ENCODE measurements around the gene RNF213.

The RNF213 gene

DNA sequence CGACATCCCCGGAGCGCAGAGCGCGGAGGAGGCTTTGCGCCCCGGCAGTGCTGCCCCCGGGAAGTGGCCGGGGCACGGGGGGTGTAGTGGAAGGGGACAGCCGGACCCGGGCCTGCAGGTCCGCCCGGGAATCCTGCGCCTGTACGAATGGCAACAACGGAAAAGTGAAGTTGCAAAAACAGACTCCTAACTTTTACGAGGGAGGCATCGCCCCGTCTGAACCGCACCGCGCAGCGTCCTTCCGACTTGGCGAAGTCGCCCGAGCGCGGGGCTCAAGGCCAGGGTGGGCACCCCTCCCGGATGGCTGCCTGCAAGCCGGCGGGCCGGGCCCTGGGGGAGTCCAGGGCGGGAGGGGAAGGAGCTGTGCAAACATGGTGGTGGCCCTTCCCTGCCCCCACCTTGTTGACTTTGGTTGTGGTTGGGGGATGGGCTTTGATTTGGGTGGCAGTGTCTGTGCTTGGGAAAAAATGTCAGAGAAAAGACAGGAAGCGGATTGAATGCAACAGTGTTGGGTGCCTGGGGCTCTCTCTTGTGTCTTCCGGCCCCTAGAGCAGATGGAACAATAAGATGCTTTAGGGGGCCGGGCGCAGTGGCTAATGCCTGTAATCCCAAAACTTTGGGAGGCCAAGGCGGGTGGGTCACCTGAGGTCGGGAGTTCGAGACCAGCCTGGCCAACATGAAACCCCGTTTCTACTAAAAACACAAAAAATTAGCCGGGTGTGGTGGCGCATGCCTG lies 675 bp downstream of the RNF213 start:
- 3% methylated on average over 45 of the region's 45 CpGs for WGBS
- Histone ChIP-seq H2BK15ac (ENCODE audit: low read depth, poor library complexity, severe bottlenecking) (peak overlapping the region; percentile 29), H3K4me1 (ENCODE audit: control insufficient read depth, insufficient read depth, low read depth, low read length) (peaks cover 36% of the 10 kb centered on the region), H3K4me2 (ENCODE audit: low read length, poor library complexity, severe bottlenecking) (peak overlapping the region; percentile 88), H2AK5ac (ENCODE audit: low read length, severe bottlenecking) (peak overlapping the region; percentile 64), H3K27ac (ENCODE audit: low read length, poor library complexity, severe bottlenecking) (peak overlapping the region; percentile 69), H2BK5ac (ENCODE audit: low read depth, low read length, poor library complexity, severe bottlenecking) (peak overlapping the region; percentile 22), H4K8ac (ENCODE audit: low read length) (peak overlapping the region; percentile 95), H2BK12ac (ENCODE audit: low read length in 2 of 2) (no peak overlapping the region), H4K91ac (ENCODE audit: low read length) (peak overlapping the region; percentile 92), H3K4ac (ENCODE audit: low read depth in 1 of 2, low read length in 2 of 2) (peak overlapping the region; percentile 94 to 97), H3K9ac (ENCODE audit: low read length) (peak overlapping the region; percentile 95), H3K23ac (ENCODE audit: low read length in 2 of 2) (peak overlapping the region; percentile 23 to 66), H2BK120ac (ENCODE audit: low read depth, low read length) (peak overlapping the region; percentile 97), H3K9me3 (ENCODE audit: control insufficient read depth, low read length) (no peaks in the 10 kb centered on the region), H3K14ac (ENCODE audit: low read length in 2 of 2) (peak overlapping the region; percentile 79 to 95), H2AFZ (ENCODE audit: low read depth, low read length) (no peak overlapping the region), H3K4me3 (ENCODE audit: insufficient read depth in 1 of 2, low read depth in 1 of 2, low read length in 2 of 2) (peak overlapping the region; percentile 82 to 88), H3K18ac (ENCODE audit: low read depth in 1 of 2, low read length in 2 of 2) (peak overlapping the region; percentile 76 to 99), H3K27me3 (ENCODE audit: control insufficient read depth in 1 of 2, insufficient read depth in 1 of 2, low read length in 2 of 2) (no peaks in the 10 kb centered on the region), H3K36me3 (ENCODE audit: control insufficient read depth in 1 of 2, insufficient read depth in 2 of 2, low read depth in 1 of 2, low read length in 2 of 2) (peaks cover 14 to 19% of the 10 kb centered on the region in 2 experiments), H3K79me1 (replicated peaks; ENCODE audit: low read length, poor library complexity, severe bottlenecking) (peaks cover 24% of the 10 kb centered on the region)
- peak; percentile 60 for DNase-seq

DNA sequence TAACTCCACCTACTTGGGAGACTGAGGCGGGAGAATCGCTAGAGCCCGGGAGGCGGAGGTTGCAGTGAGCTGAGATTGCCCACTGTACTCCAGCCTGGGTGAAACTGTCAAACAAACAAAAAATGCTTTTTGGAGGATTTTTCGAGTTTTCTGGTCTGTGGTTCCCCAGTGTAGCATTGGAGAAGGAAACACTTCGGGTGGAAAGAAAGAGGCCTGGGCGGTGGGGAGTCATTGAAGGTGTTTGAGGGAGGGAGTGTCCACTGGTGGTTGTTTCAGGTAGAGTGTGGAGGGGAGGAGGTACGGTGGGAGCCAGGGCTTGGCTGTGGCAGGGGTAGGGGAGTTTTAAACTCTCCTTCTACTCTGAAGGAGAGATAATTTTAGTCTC lies 1.2 kb downstream of the RNF213 start:
- Histone ChIP-seq H3K14ac (ENCODE audit: low read length in 2 of 2) (no peak overlapping the region), H3K27ac (ENCODE audit: low read length, poor library complexity, severe bottlenecking) (peak overlapping the region; percentile 35), H4K8ac (ENCODE audit: low read length) (no peak overlapping the region), H4K91ac (ENCODE audit: low read length) (peak overlapping the region; percentile 73), H3K4me2 (ENCODE audit: low read length, poor library complexity, severe bottlenecking) (peak overlapping the region; percentile 88), H3K4me3 (ENCODE audit: insufficient read depth in 1 of 2, low read depth in 1 of 2, low read length in 2 of 2) (peak overlapping the region; percentile 82 to 88), H3K9ac (ENCODE audit: low read length) (peak overlapping the region; percentile 95), H3K9me3 (ENCODE audit: control insufficient read depth, low read length) (no peaks in the 10 kb centered on the region), H2BK5ac (ENCODE audit: low read depth, low read length, poor library complexity, severe bottlenecking) (no peak overlapping the region), H3K27me3 (ENCODE audit: control insufficient read depth in 1 of 2, insufficient read depth in 1 of 2, low read length in 2 of 2) (no peaks in the 10 kb centered on the region), H3K4ac (ENCODE audit: low read depth in 1 of 2, low read length in 2 of 2) (peak overlapping the region in 1 of 2 experiments; percentile 67), H2BK120ac (ENCODE audit: low read depth, low read length) (peak overlapping the region; percentile 97), H3K79me1 (replicated peaks; ENCODE audit: low read length, poor library complexity, severe bottlenecking) (peaks cover 24% of the 10 kb centered on the region), H3K18ac (ENCODE audit: low read depth in 1 of 2, low read length in 2 of 2) (peak overlapping the region in 1 of 2 experiments; percentile 58), H3K36me3 (ENCODE audit: control insufficient read depth in 1 of 2, insufficient read depth in 2 of 2, low read depth in 1 of 2, low read length in 2 of 2) (peaks cover 14 to 23% of the 10 kb centered on the region in 2 experiments), H2BK15ac (ENCODE audit: low read depth, poor library complexity, severe bottlenecking) (no peak overlapping the region), H2BK12ac (ENCODE audit: low read length in 2 of 2) (no peak overlapping the region), H3K23ac (ENCODE audit: low read length in 2 of 2) (no peak overlapping the region), H2AFZ (ENCODE audit: low read depth, low read length) (no peak overlapping the region), H2AK5ac (ENCODE audit: low read length, severe bottlenecking) (peak overlapping the region; percentile 53), H3K4me1 (ENCODE audit: control insufficient read depth, insufficient read depth, low read depth, low read length) (peaks cover 36% of the 10 kb centered on the region)
- no peak for DNase-seq
- 41% methylated on average over 8 of the region's 8 CpGs for WGBS

- 77% methylated on average over 3 of the region's 3 CpGs for WGBS
- peak overlapping the region in 1 of 2 experiments; percentile 88 for H3K4me3 ChIP-seq (ENCODE audit: insufficient read depth in 1 of 2, low read depth in 1 of 2, low read length in 2 of 2)
- H2BK120ac ChIP-seq (ENCODE audit: low read depth, low read length), result no peak overlapping the region
- H2BK5ac ChIP-seq (ENCODE audit: low read depth, low read length, poor library complexity, severe bottlenecking), result no peak overlapping the region
- H3K14ac ChIP-seq (ENCODE audit: low read length in 2 of 2), result no peak overlapping the region
- no peak for DNase-seq
- H3K23ac ChIP-seq (ENCODE audit: low read length in 2 of 2), result no peak overlapping the region
- H3K4ac ChIP-seq (ENCODE audit: low read depth in 1 of 2, low read length in 2 of 2), result peak overlapping the region in 1 of 2 experiments; percentile 1
- peak overlapping the region; percentile 88 for H3K4me2 ChIP-seq (ENCODE audit: low read length, poor library complexity, severe bottlenecking)
- H3K36me3 ChIP-seq (ENCODE audit: control insufficient read depth in 1 of 2, insufficient read depth in 2 of 2, low read depth in 1 of 2, low read length in 2 of 2), result peaks cover 14 to 24% of the 10 kb centered on the region in 2 experiments
- peaks cover 24% of the 10 kb centered on the region for H3K79me1 ChIP-seq (replicated peaks; ENCODE audit: low read length, poor library complexity, severe bottlenecking)
- no peak overlapping the region for H4K8ac ChIP-seq (ENCODE audit: low read length)
- no peaks in the 10 kb centered on the region for H3K27me3 ChIP-seq (ENCODE audit: control insufficient read depth in 1 of 2, insufficient read depth in 1 of 2, low read length in 2 of 2)
- peak overlapping the region; percentile 35 for H3K27ac ChIP-seq (ENCODE audit: low read length, poor library complexity, severe bottlenecking)
- H2AK5ac ChIP-seq (ENCODE audit: low read length, severe bottlenecking), result peak overlapping the region; percentile 7
- H3K4me1 ChIP-seq (ENCODE audit: control insufficient read depth, insufficient read depth, low read depth, low read length), result peaks cover 36% of the 10 kb centered on the region
- H3K18ac ChIP-seq (ENCODE audit: low read depth in 1 of 2, low read length in 2 of 2), result peak overlapping the region in 1 of 2 experiments; percentile 46
- H3K9ac ChIP-seq (ENCODE audit: low read length), result peak overlapping the region; percentile 95
- no peak overlapping the region for H2AFZ ChIP-seq (ENCODE audit: low read depth, low read length)
- peak overlapping the region in 1 of 2 experiments; percentile 6 for H2BK12ac ChIP-seq (ENCODE audit: low read length in 2 of 2)
- no peaks in the 10 kb centered on the region for H3K9me3 ChIP-seq (ENCODE audit: control insufficient read depth, low read length)
- no peak overlapping the region for H2BK15ac ChIP-seq (ENCODE audit: low read depth, poor library complexity, severe bottlenecking)
- no peak overlapping the region for H4K91ac ChIP-seq (ENCODE audit: low read length)
Observed at GRCh38 chr17:80262291-80262690, 1.6 kb downstream of the RNF213 start.

DNA sequence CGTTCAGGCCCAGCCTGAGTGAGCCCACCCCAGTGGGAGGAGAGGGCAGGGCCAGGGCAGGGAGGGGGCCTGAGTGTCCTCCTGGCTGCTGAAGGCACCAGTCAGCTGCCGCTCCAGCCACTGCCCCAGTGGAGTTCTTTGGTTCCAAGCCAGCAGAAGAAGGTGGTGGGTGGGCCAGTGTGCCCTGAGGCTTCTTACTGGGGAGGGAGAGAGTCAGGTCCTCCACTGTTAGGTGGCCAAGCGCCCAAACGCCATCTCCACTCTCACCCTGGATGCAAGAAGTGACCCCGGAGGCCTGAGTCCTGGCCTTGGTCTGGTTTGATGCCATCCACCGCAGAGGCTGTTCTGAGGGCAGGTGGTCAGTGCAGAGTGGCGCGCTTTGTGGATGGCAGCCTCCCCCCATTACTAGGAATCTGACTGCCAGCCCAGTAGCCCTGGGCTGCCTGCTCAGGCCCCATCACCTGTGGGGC lies 2.2 kb downstream of the RNF213 start:
- 90% methylated on average over 8 of the region's 8 CpGs for whole genome bisulfite sequencing
- Histone ChIP-seq H2AK5ac (ENCODE audit: low read length, severe bottlenecking) (peak overlapping the region; percentile 24), H2BK5ac (ENCODE audit: low read depth, low read length, poor library complexity, severe bottlenecking) (peak overlapping the region; percentile 59), H2BK120ac (ENCODE audit: low read depth, low read length) (no peak overlapping the region), H2AFZ (ENCODE audit: low read depth, low read length) (no peak overlapping the region), H3K18ac (ENCODE audit: low read depth in 1 of 2, low read length in 2 of 2) (peak overlapping the region; percentile 38 to 58), H3K27me3 (ENCODE audit: control insufficient read depth in 1 of 2, insufficient read depth in 1 of 2, low read length in 2 of 2) (no peaks in the 10 kb centered on the region), H3K79me1 (replicated peaks; ENCODE audit: low read length, poor library complexity, severe bottlenecking) (peaks cover 24% of the 10 kb centered on the region), H3K27ac (ENCODE audit: low read length, poor library complexity, severe bottlenecking) (peak overlapping the region; percentile 34), H3K4ac (ENCODE audit: low read depth in 1 of 2, low read length in 2 of 2) (peak overlapping the region in 1 of 2 experiments; percentile 40), H3K4me1 (ENCODE audit: control insufficient read depth, insufficient read depth, low read depth, low read length) (peaks cover 36% of the 10 kb centered on the region), H2BK12ac (ENCODE audit: low read length in 2 of 2) (peak overlapping the region in 1 of 2 experiments; percentile 45), H4K91ac (ENCODE audit: low read length) (peak overlapping the region; percentile 52), H2BK15ac (ENCODE audit: low read depth, poor library complexity, severe bottlenecking) (no peak overlapping the region), H3K9ac (ENCODE audit: low read length) (peak overlapping the region; percentile 95), H3K36me3 (ENCODE audit: control insufficient read depth in 1 of 2, insufficient read depth in 2 of 2, low read depth in 1 of 2, low read length in 2 of 2) (peaks cover 14 to 29% of the 10 kb centered on the region in 2 experiments), H3K4me3 (ENCODE audit: insufficient read depth in 1 of 2, low read depth in 1 of 2, low read length in 2 of 2) (peak overlapping the region in 1 of 2 experiments; percentile 88), H3K14ac (ENCODE audit: low read length in 2 of 2) (peak overlapping the region in 1 of 2 experiments; percentile 13), H4K8ac (ENCODE audit: low read length) (peak overlapping the region; percentile 39), H3K9me3 (ENCODE audit: control insufficient read depth, low read length) (no peaks in the 10 kb centered on the region), H3K4me2 (ENCODE audit: low read length, poor library complexity, severe bottlenecking) (peak overlapping the region; percentile 25), H3K23ac (ENCODE audit: low read length in 2 of 2) (no peak overlapping the region)
- no peak for DNase-seq
